HCT116 (cell line): Measurements from ENCODE around the gene RBL1. TPM values are rescaled to one million over a fixed set of nuclear protein-coding genes. Genes with fewer than 3 reads are reported as not detected.
"Not testable (repeated sequence)": the region's sequence is repeated elsewhere in the genome, so short reads cannot be mapped to it uniquely, and the experiment has no call there.

Source experiments
- ATAC-seq: fragments of 200-7000 bp; cut with Tn5 transposase; 2 replicates; pipeline ENCODE4 v1.9.1; 2020; ENCODE audit warnings: mild to moderate bottlenecking, moderate library complexity
- BruUV-seq: library from RNA; stranded (reverse); fragments of 400-500 nt; replicated peaks from 2 replicates; lab custom pipeline; 2021; lab: Mats Ljungman, UMichigan
- CTCF ChIA-PET: fragments of 300-600 bp; sonication (Branson Sonifier 250); formaldehyde crosslinking; loops from one replicate; lab custom pipeline; 2021; ENCODE audit warnings: antibody characterized with exemption; lab: Charles Lee
- POLR2A ChIA-PET: fragments of 300-600, 350-600 bp; sonication (Branson Sonifier 250); formaldehyde crosslinking; loops from one replicate; lab custom pipeline; 2021; ENCODE audit warnings: antibody characterized with exemption; lab: Charles Lee
- RAD21 ChIA-PET, 2 experiments: fragments of 300-600 bp; sonication (Branson Sonifier 250); formaldehyde crosslinking; loops; one replicate each; lab custom pipeline; 2023; ENCODE audit warnings: low total read pairs in 2 of 2; ENCODE audit not compliant: uncharacterized antibody in 2 of 2, unreplicated experiment in 2 of 2, low non-redundant PET in 1 of 2; lab: Charles Lee
- DNase-seq: peaks from one replicate; pipeline ENCODE4 v3.0.0-alpha.2; 2010; ENCODE audit warnings: low read depth, low spot score
- H2AFZ ChIP-seq: fragments of 200-600 bp; shearing (Covaris generic), sonication (generic); 2 replicates; pipeline ENCODE4 v1.6.1; 2017; ENCODE audit warnings: low read depth, mixed run types, mixed read lengths, antibody characterized with exemption, low read length; ENCODE audit not compliant: poor library complexity, severe bottlenecking
- H3K27ac ChIP-seq: 2 replicates; pipeline ENCODE4 v1.5.1; 2012; ENCODE audit warnings: low read depth, low read length
- H3K27me3 ChIP-seq: fragments of 200-600 bp; sonication (generic); 2 replicates; pipeline ENCODE4 v1.6.1; 2016; ENCODE audit warnings: mixed run types, low read length, mixed read lengths; ENCODE audit not compliant: insufficient read depth
- H3K36me3 ChIP-seq, 2 experiments: fragments of 200-500 bp in 1 of 2; fragments of 200-600 bp in 1 of 2; sonication (Bioruptor generic) in 1 of 2; sonication (generic) in 1 of 2; 2 replicates each; pipeline versions ENCODE4 v1.5.1 to v1.6.1; 2014 to 2016; ENCODE audit warnings: low read length in 2 of 2, inconsistent platforms in 1 of 2, mixed read lengths in 1 of 2, mixed run types in 1 of 2; ENCODE audit not compliant: insufficient read depth in 2 of 2, control insufficient read depth in 1 of 2
- H3K4me1 ChIP-seq, 2 experiments: fragments of 200-600 bp in 1 of 2; sonication (generic) in 1 of 2; 2 replicates each; pipeline versions ENCODE4 v1.5.1 to v1.6.1; 2012 to 2017; ENCODE audit warnings: low read length in 2 of 2, inconsistent platforms in 1 of 2, mild to moderate bottlenecking in 1 of 2, mixed read lengths in 1 of 2, mixed run types in 1 of 2, moderate library complexity in 1 of 2; ENCODE audit not compliant: insufficient read depth in 2 of 2, control insufficient read depth in 1 of 2
- H3K4me2 ChIP-seq: fragments of 200-600 bp; sonication (generic); 2 replicates; pipeline ENCODE4 v1.6.1; 2017; ENCODE audit warnings: mixed run types, low read length, mixed read lengths
- H3K4me3 ChIP-seq, 2 experiments: fragments of 200-600 bp in 1 of 2; sonication (generic) in 1 of 2; replicated peaks in 1 of 2; 2 replicates each; pipeline ENCODE4 v1.5.1; 2011 to 2016; ENCODE audit warnings: low read length in 2 of 2, control low read depth in 1 of 2, low read depth in 1 of 2, mild to moderate bottlenecking in 1 of 2, mixed read lengths in 1 of 2, mixed run types in 1 of 2
- H3K79me2 ChIP-seq: fragments of 200-600 bp; sonication (generic); 2 replicates; pipeline ENCODE4 v1.6.1; 2017; ENCODE audit warnings: mild to moderate bottlenecking, mixed run types, low read length, moderate library complexity, mixed read lengths; ENCODE audit not compliant: insufficient read depth
- H3K9ac ChIP-seq: fragments of 200-600 bp; sonication (generic); 2 replicates; pipeline ENCODE4 v1.6.1; 2016; ENCODE audit warnings: low read length, mixed read lengths
- H3K9me2 ChIP-seq: fragments of 200-600 bp; sonication (generic), shearing (Covaris generic); 2 replicates; pipeline ENCODE4 v1.6.1; 2017; ENCODE audit warnings: mixed run types, mild to moderate bottlenecking, moderate library complexity; ENCODE audit not compliant: insufficient read depth
- H3K9me3 ChIP-seq, 2 experiments: fragments of 200-500 bp in 1 of 2; fragments of 200-600 bp in 1 of 2; sonication (Bioruptor generic) in 1 of 2; sonication (generic) in 1 of 2; 2 replicates each; pipeline ENCODE4 v1.6.1; 2014 to 2017; ENCODE audit warnings: low read length in 2 of 2, mixed read lengths in 2 of 2, inconsistent platforms in 1 of 2, low read depth in 1 of 2, mild to moderate bottlenecking in 1 of 2, mixed run types in 1 of 2, moderate library complexity in 1 of 2; ENCODE audit not compliant: control insufficient read depth in 1 of 2, insufficient read depth in 1 of 2
- H4K20me1 ChIP-seq: fragments of 200-600 bp; sonication (generic), shearing (Covaris generic); 2 replicates; pipeline ENCODE4 v1.6.1; 2017; ENCODE audit warnings: mixed run types, mild to moderate bottlenecking, moderate library complexity; ENCODE audit not compliant: insufficient read depth
- CBX3 ChIP-seq: IDR thresholded peaks from 2 replicates; pipeline ENCODE4 v1.6.1; 2012; ENCODE audit warnings: low read depth
- CTCF ChIP-seq, 3 experiments: fragments of 200-600 bp in 1 of 3; sonication (generic) in 1 of 3; IDR thresholded peaks in 2 of 3; conservative IDR thresholded peaks in 1 of 3; 2 replicates each; pipeline ENCODE4 v1.5.1; 2012 to 2017; ENCODE audit warnings: low read depth in 2 of 3, low read length in 2 of 3, antibody characterized with exemption in 1 of 3, borderline replicate concordance in 1 of 3, control low read depth in 1 of 3, mild to moderate bottlenecking in 1 of 3, mixed read lengths in 1 of 3, mixed run types in 1 of 3, moderate library complexity in 1 of 3; ENCODE audit not compliant: insufficient read depth in 1 of 3
- intact Hi-C: fragments of 100-400 bp; cut with micrococcal nuclease; formaldehyde crosslinking; loops from 2 replicates; pipeline ENCODE4 v1.10.0; 2022
- total RNA-seq: library from RNA; stranded (reverse); gene quantifications from one replicate; pipeline ENCODE4 v1.2.1, GENCODE V29; 2021; ENCODE audit not compliant: unreplicated experiment

The RBL1 gene
- total RNA-seq, 1 experiment from 2014 or later: 16.9 TPM

DNA sequence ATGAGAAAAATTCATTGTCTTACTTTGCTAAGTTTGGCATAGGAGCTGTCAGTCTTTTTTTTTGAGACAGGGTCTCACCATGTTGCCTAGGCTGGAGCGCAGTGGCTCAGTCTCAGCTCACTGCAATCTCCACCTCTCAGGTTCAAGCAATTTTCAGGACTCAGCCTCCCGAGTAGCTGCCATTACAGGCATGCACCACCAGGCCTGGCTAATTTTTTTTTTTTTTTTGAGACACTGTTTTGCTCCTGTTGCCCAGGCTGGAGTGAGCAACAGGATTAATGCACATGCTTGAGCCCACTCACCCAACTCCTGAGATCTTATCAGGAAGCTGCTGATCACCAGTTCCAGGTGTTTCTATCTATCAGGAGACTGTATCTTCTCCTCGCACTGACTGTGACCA is 128.8 kb downstream of the RBL1 start:
- CTCF ChIA-PET: not testable (repeated sequence)

DNA sequence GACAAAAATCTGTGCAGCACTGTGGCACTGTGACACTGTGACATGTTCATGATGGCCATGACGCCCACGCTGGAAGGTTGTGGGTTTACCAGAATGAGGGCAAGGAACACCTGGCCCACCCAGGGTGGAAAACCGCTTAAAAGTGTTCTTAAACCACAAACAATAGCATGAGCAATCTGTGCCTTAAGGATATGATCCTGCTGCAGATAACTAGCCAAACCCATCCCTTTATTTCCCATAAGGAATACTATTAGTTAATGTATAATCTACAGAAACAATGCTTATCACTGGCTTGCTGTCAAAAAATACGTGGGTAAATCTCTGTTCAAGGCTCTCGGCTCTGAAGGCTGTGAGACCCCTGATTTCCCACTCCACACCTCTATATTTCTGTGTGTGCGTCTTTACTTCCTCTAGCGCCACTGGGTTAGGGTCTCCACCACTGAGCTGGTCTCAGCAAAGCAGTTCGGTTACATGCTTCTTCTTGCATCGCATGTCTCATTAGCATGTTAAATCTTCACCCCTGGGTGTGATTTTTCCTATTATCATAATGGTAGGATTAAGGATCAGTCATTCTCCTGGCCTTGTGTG is 133.3 kb downstream of the RBL1 start:
- ATAC-seq, H2AFZ ChIP-seq, H3K9ac ChIP-seq, BruUV-seq, CTCF ChIA-PET, H4K20me1 ChIP-seq, H3K27ac ChIP-seq, POLR2A ChIA-PET, H3K4me2 ChIP-seq, H3K36me3 ChIP-seq, H3K27me3 ChIP-seq, H3K4me3 ChIP-seq, DNase-seq, intact Hi-C loops, H3K9me2 ChIP-seq, RAD21 ChIA-PET, H3K9me3 ChIP-seq, H3K79me2 ChIP-seq: not testable (repeated sequence)
- 0 out of 2 replicates have a peak, but pooled peaks have one; percentile 49 for TF ChIP-seq CBX3
- TF ChIP-seq, all 23 proteins: peak for 1; not testable (repeated sequence) for 22
- not testable (repeated sequence) for H3K4me1 ChIP-seq

More for the DNA sequence above, 128.8 kb downstream of the RBL1 start:
- BruUV-seq, H4K20me1 ChIP-seq, DNase-seq, H3K27me3 ChIP-seq, H3K79me2 ChIP-seq, H3K4me2 ChIP-seq, H3K9ac ChIP-seq, intact Hi-C loops, H3K36me3 ChIP-seq, POLR2A ChIA-PET, RAD21 ChIA-PET, H3K4me3 ChIP-seq, H3K9me2 ChIP-seq, H3K9me3 ChIP-seq, H2AFZ ChIP-seq, H3K27ac ChIP-seq, H3K4me1 ChIP-seq: not testable (repeated sequence)
- ATAC-seq: peak; percentile 49; the same call in 1 of the 2 replicates
- TF ChIP-seq CTCF (IDR thresholded peaks at IDR 0.05 in 2 of 3, conservative IDR thresholded peaks at IDR 0.05 in 1 of 3; ENCODE audit: borderline replicate concordance in 1 of 3, insufficient read depth in 1 of 3, low read depth in 2 of 3, low read length in 2 of 3): 0 out of 6 replicates have a peak, but pooled peaks of 1 of the 3 experiments have one; percentile 7
